ENCODE results near the gene LARGE1. TPM values are rescaled to one million over a fixed set of nuclear protein-coding genes. Genes with fewer than 3 reads are reported as not detected.

The LARGE1 gene

Small RNA genes lying within 50 kb of the gene (small RNA-seq; reads per million reads assigned to genes)
- not detected for gene MIR4764 (ENCODE audit: insufficient read depth)
- gene SNORA50B (ENCODE audit: insufficient read depth), result not detected
